Mesenchymal stem cell (in vitro differentiated cells and primary cell): ENCODE data around the gene DYNLL2.

Source experiments
- DNase-seq: peaks from one replicate; pipeline ENCODE4 v3.0.0-alpha.2; 2013
- H2AFZ ChIP-seq: one replicate; pipeline ENCODE4 v1.6.1; 2013; ENCODE audit warnings: low read depth, mild to moderate bottlenecking, control low read depth, inconsistent platforms, low read length, moderate library complexity
- H2AK5ac ChIP-seq: 2 replicates; pipeline ENCODE4 v1.6.1; 2013; ENCODE audit warnings: low read length, moderate library complexity, mild to moderate bottlenecking, inconsistent platforms; ENCODE audit not compliant: severe bottlenecking
- H2BK120ac ChIP-seq: one replicate; pipeline ENCODE4 v1.6.1; 2013; ENCODE audit warnings: low read depth, mild to moderate bottlenecking, inconsistent platforms, low read length, moderate library complexity
- H2BK12ac ChIP-seq, 2 experiments: one replicate each; pipeline ENCODE4 v1.6.1; 2013; ENCODE audit warnings: inconsistent platforms in 2 of 2, low read length in 2 of 2, mild to moderate bottlenecking in 2 of 2, moderate library complexity in 2 of 2, control low read depth in 1 of 2
- H2BK15ac ChIP-seq: one replicate; pipeline ENCODE4 v1.6.1; 2013; ENCODE audit warnings: mild to moderate bottlenecking, low read depth, inconsistent platforms; ENCODE audit not compliant: poor library complexity, severe bottlenecking
- H2BK5ac ChIP-seq: 2 replicates; pipeline ENCODE4 v1.6.1; 2013; ENCODE audit warnings: low read depth, mild to moderate bottlenecking, low read length, control low read depth, inconsistent platforms; ENCODE audit not compliant: poor library complexity, severe bottlenecking
- H3K14ac ChIP-seq, 2 experiments: one replicate each; pipeline ENCODE4 v1.6.1; 2013; ENCODE audit warnings: inconsistent platforms in 2 of 2, low read length in 2 of 2, control low read depth in 1 of 2, mild to moderate bottlenecking in 1 of 2, moderate library complexity in 1 of 2
- H3K18ac ChIP-seq, 2 experiments: one replicate each; pipeline ENCODE4 v1.6.1; 2013; ENCODE audit warnings: inconsistent platforms in 2 of 2, low read length in 2 of 2, control low read depth in 1 of 2, low read depth in 1 of 2, mild to moderate bottlenecking in 1 of 2
- H3K23ac ChIP-seq, 2 experiments: one replicate each; pipeline ENCODE4 v1.6.1; 2013; ENCODE audit warnings: inconsistent platforms in 2 of 2, low read length in 2 of 2, mild to moderate bottlenecking in 2 of 2, moderate library complexity in 2 of 2, control low read depth in 1 of 2
- H3K27ac ChIP-seq: 2 replicates; pipeline ENCODE4 v1.5.1; 2013; ENCODE audit warnings: mild to moderate bottlenecking, moderate library complexity, low read length, control low read depth, inconsistent platforms; ENCODE audit not compliant: poor library complexity, severe bottlenecking
- H3K27me3 ChIP-seq, 2 experiments: 2 replicates each; pipeline versions ENCODE4 v1.6.1 to v1.7.0; 2013; ENCODE audit warnings: low read length in 2 of 2, mild to moderate bottlenecking in 2 of 2, moderate library complexity in 2 of 2, control low read depth in 1 of 2, inconsistent platforms in 1 of 2; ENCODE audit not compliant: control insufficient read depth in 1 of 2, insufficient read depth in 1 of 2
- H3K36me3 ChIP-seq, 2 experiments: 2 replicates each; pipeline versions ENCODE4 v1.6.1 to v1.7.0; 2013; ENCODE audit warnings: low read length in 2 of 2, control low read depth in 1 of 2, inconsistent platforms in 1 of 2, low read depth in 1 of 2, mild to moderate bottlenecking in 1 of 2; ENCODE audit not compliant: insufficient read depth in 2 of 2, control insufficient read depth in 1 of 2
- H3K4ac ChIP-seq, 2 experiments: one replicate each; pipeline ENCODE4 v1.6.1; 2013; ENCODE audit warnings: inconsistent platforms in 2 of 2, low read length in 2 of 2, mild to moderate bottlenecking in 2 of 2, moderate library complexity in 2 of 2, control low read depth in 1 of 2, low read depth in 1 of 2
- H3K4me1 ChIP-seq: 2 replicates; pipeline ENCODE4 v1.6.1; 2013; ENCODE audit warnings: low read depth, low read length, control low read depth; ENCODE audit not compliant: control insufficient read depth, insufficient read depth
- H3K4me2 ChIP-seq: 2 replicates; pipeline ENCODE4 v1.6.1; 2013; ENCODE audit warnings: low read length, mild to moderate bottlenecking, inconsistent platforms; ENCODE audit not compliant: poor library complexity, severe bottlenecking
- H3K4me3 ChIP-seq, 2 experiments: 2 replicates each; pipeline versions ENCODE4 v1.5.1 to v1.7.0; 2013; ENCODE audit warnings: low read length in 2 of 2, mild to moderate bottlenecking in 2 of 2, control low read depth in 1 of 2, low read depth in 1 of 2; ENCODE audit not compliant: insufficient read depth in 1 of 2
- H3K79me1 ChIP-seq: replicated peaks from 2 replicates; pipeline ENCODE4 v1.6.1; 2013; ENCODE audit warnings: mild to moderate bottlenecking, control low read depth, low read length, inconsistent platforms; ENCODE audit not compliant: poor library complexity, severe bottlenecking
- H3K9ac ChIP-seq: 2 replicates; pipeline ENCODE4 v1.7.0; 2013; ENCODE audit warnings: mild to moderate bottlenecking, low read length, moderate library complexity
- H3K9me3 ChIP-seq: 2 replicates; pipeline ENCODE4 v1.7.0; 2013; ENCODE audit warnings: mild to moderate bottlenecking, low read length; ENCODE audit not compliant: control insufficient read depth
- H4K8ac ChIP-seq: one replicate; pipeline ENCODE4 v1.6.1; 2013; ENCODE audit warnings: inconsistent platforms, mild to moderate bottlenecking, low read length, moderate library complexity
- H4K91ac ChIP-seq: one replicate; pipeline ENCODE4 v1.6.1; 2013; ENCODE audit warnings: mild to moderate bottlenecking, low read length, inconsistent platforms
- WGBS: methylation state at CpG from one replicate; pipeline ENCODE4 v1.1.7; 2013; ENCODE audit warnings: mixed read lengths; 5-methylcytosine and 5-hydroxymethylcytosine counted together

The DYNLL2 gene

GRCh38 chr17:58092101-58092796 is 9.0 kb downstream of the DYNLL2 start:
- H2AFZ ChIP-seq: no peak overlapping the region
- no peak overlapping the region for H4K8ac ChIP-seq
- no peak overlapping the region for H3K27ac ChIP-seq
- H3K4me1 ChIP-seq: no peaks in the 10 kb centered on the region
- H2BK15ac ChIP-seq: no peak overlapping the region
- H2BK12ac ChIP-seq: no peak overlapping the region
- H2BK5ac ChIP-seq: no peak overlapping the region
- no peak overlapping the region for H3K4ac ChIP-seq
- H3K9me3 ChIP-seq: no peaks in the 10 kb centered on the region
- WGBS: 97% methylated on average over 4 of the region's 4 CpGs
- no peaks in the 10 kb centered on the region for H3K27me3 ChIP-seq
- peaks cover 29% of the 10 kb centered on the region for H3K79me1 ChIP-seq
- no peak overlapping the region for H2BK120ac ChIP-seq
- H2AK5ac ChIP-seq: no peak overlapping the region
- H3K4me2 ChIP-seq: no peak overlapping the region
- no peak overlapping the region for H3K23ac ChIP-seq
- no peak overlapping the region for H3K18ac ChIP-seq
- no peak overlapping the region for H3K14ac ChIP-seq
- H3K9ac ChIP-seq: no peak overlapping the region
- H4K91ac ChIP-seq: no peak overlapping the region
- no peak overlapping the region for H3K4me3 ChIP-seq
- H3K36me3 ChIP-seq: peaks cover 42 to 87% of the 10 kb centered on the region in 2 experiments
- no peak for DNase-seq

- Histone ChIP-seq H3K27me3 (no peaks in the 10 kb centered on the region), H2BK120ac (no peak overlapping the region), H2BK15ac (no peak overlapping the region), H3K4ac (no peak overlapping the region), H2AFZ (no peak overlapping the region), H3K23ac (no peak overlapping the region), H3K4me2 (no peak overlapping the region), H3K18ac (no peak overlapping the region), H3K36me3 (peaks cover 42 to 81% of the 10 kb centered on the region in 2 experiments), H2BK5ac (no peak overlapping the region), H3K4me1 (no peaks in the 10 kb centered on the region), H4K8ac (no peak overlapping the region), H3K14ac (no peak overlapping the region), H3K27ac (no peak overlapping the region), H3K9me3 (no peaks in the 10 kb centered on the region), H3K9ac (no peak overlapping the region), H3K4me3 (no peak overlapping the region), H4K91ac (no peak overlapping the region), H2AK5ac (no peak overlapping the region), H2BK12ac (no peak overlapping the region), H3K79me1 (peaks cover 29% of the 10 kb centered on the region)
- DNase-seq: no peak
- WGBS: 81% methylated on average over 4 of the region's 7 CpGs
Measured at GRCh38 chr17:58092797-58093385, 9.7 kb downstream of the DYNLL2 start.

- Histone ChIP-seq H3K27ac (no peak overlapping the region), H3K36me3 (peaks cover 32 to 68% of the 10 kb centered on the region in 2 experiments), H3K23ac (no peak overlapping the region), H2BK15ac (no peak overlapping the region), H4K8ac (no peak overlapping the region), H3K4me1 (no peaks in the 10 kb centered on the region), H4K91ac (no peak overlapping the region), H3K9ac (no peak overlapping the region), H2AFZ (no peak overlapping the region), H3K14ac (no peak overlapping the region), H2BK5ac (no peak overlapping the region), H3K27me3 (no peaks in the 10 kb centered on the region), H3K4me3 (no peak overlapping the region), H3K4me2 (no peak overlapping the region), H3K4ac (no peak overlapping the region), H2BK120ac (no peak overlapping the region), H3K9me3 (no peaks in the 10 kb centered on the region), H2AK5ac (no peak overlapping the region), H3K79me1 (peaks cover 18% of the 10 kb centered on the region), H2BK12ac (no peak overlapping the region), H3K18ac (no peak overlapping the region)
- 97% methylated on average over 4 of the region's 4 CpGs for WGBS
- no peak for DNase-seq
Measured at GRCh38 chr17:58094118-58094517, 10.9 kb downstream of the DYNLL2 start.

GRCh38 chr17:58096892-58097291 is 13.7 kb downstream of the DYNLL2 start:
- H3K27ac ChIP-seq: no peak overlapping the region
- no peak overlapping the region for H2AK5ac ChIP-seq
- no peak overlapping the region for H3K4ac ChIP-seq
- no peak overlapping the region for H2BK5ac ChIP-seq
- no peak overlapping the region for H2AFZ ChIP-seq
- no peak overlapping the region for H3K18ac ChIP-seq
- no peak overlapping the region for H3K4me2 ChIP-seq
- no peak overlapping the region for H3K9ac ChIP-seq
- no peak overlapping the region for H4K91ac ChIP-seq
- no peak overlapping the region for H2BK12ac ChIP-seq
- no peak overlapping the region for H3K14ac ChIP-seq
- H3K36me3 ChIP-seq: peaks cover 11 to 41% of the 10 kb centered on the region in 2 experiments
- DNase-seq: no peak
- no peaks in the 10 kb centered on the region for H3K4me1 ChIP-seq
- peaks cover 2% of the 10 kb centered on the region for H3K79me1 ChIP-seq
- H3K9me3 ChIP-seq: no peaks in the 10 kb centered on the region
- H2BK15ac ChIP-seq: no peak overlapping the region
- 97% methylated on average over 4 of the region's 4 CpGs for WGBS
- H3K23ac ChIP-seq: no peak overlapping the region
- H2BK120ac ChIP-seq: no peak overlapping the region
- peaks cover 0 to 4% of the 10 kb centered on the region in 2 experiments for H3K27me3 ChIP-seq
- no peak overlapping the region for H4K8ac ChIP-seq
- H3K4me3 ChIP-seq: no peak overlapping the region
